Measurements from ENCODE around the gene CELF4. TPM values are rescaled to one million over a fixed set of nuclear protein-coding genes. Genes with fewer than 3 reads are reported as not detected.

The CELF4 gene
- total RNA-seq, 4 donors from 2014 or later: 0.32 to 0.81 (median 0.77) TPM

DNA sequence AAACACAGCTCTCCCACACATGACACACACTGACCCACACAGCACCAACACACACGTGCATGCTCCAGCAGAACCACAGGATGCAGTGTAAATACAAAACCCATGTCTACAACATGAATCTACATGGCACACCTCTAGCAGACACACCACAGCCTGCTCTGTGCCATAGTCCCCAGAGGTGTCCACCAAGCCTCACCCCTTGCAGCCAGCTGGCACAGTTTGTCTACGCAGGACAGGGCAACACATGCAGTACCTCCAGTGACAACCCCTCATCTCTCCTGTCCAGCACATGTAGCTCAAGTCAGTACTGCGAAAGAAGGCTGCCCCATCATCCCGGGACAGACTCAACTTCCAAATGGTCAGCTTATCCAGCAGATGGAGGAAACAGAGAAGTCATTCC lies 18.9 kb downstream of the CELF4 start:
- 80% methylated on average over 1 of the region's 4 CpGs; no CpG with 5 or more reads in 1 of the 2 donors for WGBS, 2 donors (ENCODE audit: low coverage in 1 of 2)
- H3K36me3 ChIP-seq: no peaks in the 10 kb centered on the region
- no peak for ATAC-seq
- H3K27ac ChIP-seq: no peak overlapping the region
- TF ChIP-seq POLR2AphosphoS5 (IDR thresholded peaks at IDR 0.05): no peak
- no peak for TF ChIP-seq POLR2A (IDR thresholded peaks at IDR 0.05)
- TF ChIP-seq EP300 (IDR thresholded peaks at IDR 0.05): no peak
- TF ChIP-seq, protein P1, sequence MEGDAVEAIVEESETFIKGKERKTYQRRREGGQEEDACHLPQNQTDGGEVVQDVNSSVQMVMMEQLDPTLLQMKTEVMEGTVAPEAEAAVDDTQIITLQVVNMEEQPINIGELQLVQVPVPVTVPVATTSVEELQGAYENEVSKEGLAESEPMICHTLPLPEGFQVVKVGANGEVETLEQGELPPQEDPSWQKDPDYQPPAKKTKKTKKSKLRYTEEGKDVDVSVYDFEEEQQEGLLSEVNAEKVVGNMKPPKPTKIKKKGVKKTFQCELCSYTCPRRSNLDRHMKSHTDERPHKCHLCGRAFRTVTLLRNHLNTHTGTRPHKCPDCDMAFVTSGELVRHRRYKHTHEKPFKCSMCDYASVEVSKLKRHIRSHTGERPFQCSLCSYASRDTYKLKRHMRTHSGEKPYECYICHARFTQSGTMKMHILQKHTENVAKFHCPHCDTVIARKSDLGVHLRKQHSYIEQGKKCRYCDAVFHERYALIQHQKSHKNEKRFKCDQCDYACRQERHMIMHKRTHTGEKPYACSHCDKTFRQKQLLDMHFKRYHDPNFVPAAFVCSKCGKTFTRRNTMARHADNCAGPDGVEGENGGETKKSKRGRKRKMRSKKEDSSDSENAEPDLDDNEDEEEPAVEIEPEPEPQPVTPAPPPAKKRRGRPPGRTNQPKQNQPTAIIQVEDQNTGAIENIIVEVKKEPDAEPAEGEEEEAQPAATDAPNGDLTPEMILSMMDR (IDR thresholded peaks at IDR 0.05): no peak
- H3K9me3 ChIP-seq: no peaks in the 10 kb centered on the region
- no peak overlapping the region for H3K4me3 ChIP-seq
- peaks cover 71% of the 10 kb centered on the region for H3K27me3 ChIP-seq
- no peaks in the 10 kb centered on the region for H3K4me1 ChIP-seq

DNA sequence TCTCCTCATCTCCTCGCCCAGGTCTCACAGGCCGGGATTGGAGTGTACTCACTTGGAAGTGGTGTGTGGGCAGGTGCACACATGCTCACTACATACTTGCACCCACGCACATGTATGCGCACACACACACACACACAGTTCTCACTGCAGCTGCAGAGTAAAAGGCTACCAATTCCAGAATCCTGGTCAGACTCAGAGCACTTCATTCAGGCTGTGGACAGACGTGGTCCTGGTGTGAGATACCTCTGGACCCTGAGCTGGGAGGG lies 19.4 kb downstream of the CELF4 start:
- no peak for ATAC-seq
- WGBS, 2 donors (ENCODE audit: low coverage in 1 of 2): 100% methylated on average over 2 of the region's 5 CpGs
- peaks cover 71% of the 10 kb centered on the region for H3K27me3 ChIP-seq
- H3K9me3 ChIP-seq: no peaks in the 10 kb centered on the region
- TF ChIP-seq, protein P1 (IDR thresholded peaks at IDR 0.05): no peak
- no peak for TF ChIP-seq POLR2AphosphoS5 (IDR thresholded peaks at IDR 0.05)
- TF ChIP-seq EP300 (IDR thresholded peaks at IDR 0.05): no peak
- no peak for TF ChIP-seq POLR2A (IDR thresholded peaks at IDR 0.05)
- H3K36me3 ChIP-seq: no peaks in the 10 kb centered on the region
- H3K27ac ChIP-seq: no peak overlapping the region
- no peaks in the 10 kb centered on the region for H3K4me1 ChIP-seq
- H3K4me3 ChIP-seq: no peak overlapping the region

DNA sequence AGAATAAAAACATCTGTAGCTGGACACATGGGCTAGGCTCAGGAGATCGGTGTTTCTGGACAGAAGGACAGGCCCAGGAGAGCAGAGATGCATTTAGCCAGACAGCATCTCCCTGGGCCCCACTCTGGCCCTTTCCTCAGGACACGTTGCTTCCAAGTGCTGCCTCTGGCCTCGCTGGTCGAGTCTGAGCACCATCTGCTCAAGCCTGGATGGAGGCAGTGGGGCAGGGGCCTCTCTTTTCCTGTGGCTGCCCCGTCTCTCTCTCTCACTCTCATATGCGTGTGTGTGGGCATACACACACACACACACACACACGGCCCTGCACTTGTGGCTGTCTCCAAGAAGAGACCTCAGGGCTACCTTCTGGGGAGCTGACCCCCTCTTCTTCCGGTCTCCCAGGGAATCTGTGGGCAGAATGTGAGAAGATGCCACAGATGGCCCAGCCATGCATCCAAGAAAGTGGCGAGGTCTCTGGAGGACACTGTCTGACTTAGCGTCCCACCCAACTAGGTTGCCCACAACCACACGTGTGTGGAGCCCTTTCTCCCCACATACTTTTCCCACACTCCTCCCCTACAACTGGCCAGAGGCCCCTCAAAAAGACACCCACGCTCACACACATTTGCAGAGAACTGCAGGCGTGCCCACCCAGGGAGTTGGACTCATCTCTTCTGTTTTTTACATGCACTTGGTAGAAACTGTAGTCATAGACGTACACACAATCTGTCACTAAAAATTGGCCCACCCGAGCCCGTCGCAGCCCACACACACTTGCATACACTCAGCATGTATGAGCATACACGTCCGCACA lies 19.9 kb downstream of the CELF4 start:
- Histone ChIP-seq H3K9me3 (no peaks in the 10 kb centered on the region), H3K36me3 (no peaks in the 10 kb centered on the region), H3K27me3 (peaks cover 71% of the 10 kb centered on the region), H3K4me1 (no peaks in the 10 kb centered on the region), H3K27ac (no peak overlapping the region), H3K4me3 (no peak overlapping the region)
- 81 to 83% methylated on average over 7 to 11 of the region's 19 CpGs for WGBS, 2 donors (ENCODE audit: low coverage in 1 of 2)
- TF ChIP-seq POLR2A (IDR thresholded peaks at IDR 0.05): no peak
- TF ChIP-seq POLR2AphosphoS5 (IDR thresholded peaks at IDR 0.05): no peak
- TF ChIP-seq, protein P1 (IDR thresholded peaks at IDR 0.05): no peak
- TF ChIP-seq EP300 (IDR thresholded peaks at IDR 0.05): no peak
- no peak for ATAC-seq

DNA sequence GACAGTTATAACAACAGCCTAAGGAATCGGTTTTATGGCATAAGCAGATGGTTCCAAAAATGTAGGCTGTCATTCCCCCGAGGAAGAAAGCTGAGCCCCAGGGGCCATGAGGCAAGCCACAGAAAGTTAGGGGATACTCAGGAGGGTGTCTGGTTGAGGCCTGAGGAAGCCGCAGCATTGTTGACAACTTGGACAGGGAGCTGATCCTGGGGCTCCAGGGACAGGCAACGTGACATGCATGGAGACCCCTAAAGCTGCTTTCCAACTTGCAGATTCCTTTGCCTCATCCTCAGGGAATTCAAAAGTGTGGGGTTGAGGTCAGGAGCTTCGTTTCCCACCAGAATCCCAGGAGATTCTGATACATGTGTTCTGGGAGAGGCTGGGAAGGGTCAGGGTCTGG lies 20.9 kb downstream of the CELF4 start:
- Histone ChIP-seq H3K4me3 (no peak overlapping the region), H3K9me3 (no peaks in the 10 kb centered on the region), H3K4me1 (no peaks in the 10 kb centered on the region), H3K27me3 (peaks cover 72% of the 10 kb centered on the region), H3K36me3 (no peaks in the 10 kb centered on the region), H3K27ac (no peak overlapping the region)
- TF ChIP-seq EP300 (IDR thresholded peaks at IDR 0.05) (no peak), POLR2A (IDR thresholded peaks at IDR 0.05) (no peak), POLR2AphosphoS5 (IDR thresholded peaks at IDR 0.05) (no peak)
- TF ChIP-seq, protein P1 (IDR thresholded peaks at IDR 0.05): no peak
- ATAC-seq: no peak
- WGBS, 2 donors (ENCODE audit: low coverage in 1 of 2): 59 to 73% methylated on average over 2 of the region's 5 CpGs

DNA sequence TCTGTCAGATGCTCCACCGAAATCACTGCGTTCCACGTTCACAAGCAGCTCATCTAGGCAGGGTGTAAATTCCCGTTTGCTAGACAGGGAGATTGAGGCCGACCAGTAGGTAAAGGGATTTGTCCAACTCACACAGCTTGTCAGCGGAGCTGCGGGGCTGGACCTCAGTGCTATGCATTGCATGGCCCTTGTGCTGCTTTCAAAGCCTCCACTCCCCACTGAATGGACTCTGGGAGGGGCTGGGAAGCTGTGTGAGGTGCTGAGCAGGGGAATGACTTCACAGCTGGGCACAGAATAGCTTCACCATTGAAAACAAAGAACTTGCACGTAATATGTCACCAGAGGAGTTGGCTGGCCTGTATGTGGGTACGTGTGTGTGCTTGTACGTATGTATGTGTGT lies 21.4 kb downstream of the CELF4 start:
- WGBS, 2 donors (ENCODE audit: low coverage in 1 of 2): 76 to 82% methylated on average over 6 to 7 of the region's 10 CpGs
- H3K27me3 ChIP-seq: peaks cover 75% of the 10 kb centered on the region
- no peaks in the 10 kb centered on the region for H3K9me3 ChIP-seq
- ATAC-seq: no peak
- TF ChIP-seq POLR2A (IDR thresholded peaks at IDR 0.05) (no peak), EP300 (IDR thresholded peaks at IDR 0.05) (no peak), POLR2AphosphoS5 (IDR thresholded peaks at IDR 0.05) (no peak)
- TF ChIP-seq, protein P1 (IDR thresholded peaks at IDR 0.05): no peak
- H3K4me3 ChIP-seq: no peak overlapping the region
- H3K36me3 ChIP-seq: no peaks in the 10 kb centered on the region
- H3K27ac ChIP-seq: no peak overlapping the region
- H3K4me1 ChIP-seq: no peaks in the 10 kb centered on the region
